Activated CD8-positive, alpha-beta T cell treated with anti-CD3 and anti-CD28 coated beads, Interleukin-2, amount 10 ng/mL, durations not matched to agents 7 days and 5 days (primary cell): ENCODE measurements around the gene SHD. TPM values are rescaled to one million over a fixed set of nuclear protein-coding genes. Genes with fewer than 3 reads are reported as not detected.

Experiments
- ATAC-seq: fragments of 150-1000 bp; cut with Tn5 transposase; one replicate; pipeline ENCODE4 v1.10.0; 2021; ENCODE audit warnings: moderate library complexity
- CTCF ChIA-PET: fragments of 350-600 bp; sonication (Branson Sonifier 250); formaldehyde crosslinking; loops from one replicate; lab custom pipeline; 2021; ENCODE audit warnings: antibody characterized with exemption; lab: Charles Lee
- POLR2A ChIA-PET: fragments of 350-600 bp; sonication (Branson Sonifier 250); formaldehyde crosslinking; loops from one replicate; lab custom pipeline; 2021; ENCODE audit warnings: antibody characterized with exemption; lab: Charles Lee
- DNase-seq: peaks from one replicate; pipeline ENCODE4 v3.0.0-alpha.2; 2020
- H3K27ac Mint-ChIP-seq: one replicate; pipeline ENCODE4 v1.8.0; 2021; ENCODE audit warnings: mild to moderate bottlenecking, mixed read lengths
- H3K27me3 Mint-ChIP-seq: one replicate; pipeline ENCODE4 v1.8.0; 2021; ENCODE audit warnings: low read depth, mixed read lengths
- H3K36me3 Mint-ChIP-seq: one replicate; pipeline ENCODE4 v1.8.0; 2021; ENCODE audit warnings: low read depth, mixed read lengths
- H3K4me1 Mint-ChIP-seq: one replicate; pipeline ENCODE4 v1.8.0; 2021; ENCODE audit warnings: low read depth, mixed read lengths
- H3K4me3 Mint-ChIP-seq: one replicate; pipeline ENCODE4 v1.8.0; 2021; ENCODE audit warnings: mild to moderate bottlenecking, mixed read lengths
- H3K9me3 Mint-ChIP-seq: one replicate; pipeline ENCODE4 v1.8.0; 2022; ENCODE audit warnings: mixed read lengths; ENCODE audit not compliant: insufficient read depth
- total RNA-seq, 2 experiments: library from RNA; stranded (reverse); gene quantifications; one replicate each; pipeline ENCODE4 v1.2.3, GENCODE V29; 2021

Gene SHD
- total RNA-seq, 2 experiments from 2014 or later = not detected

DNA sequence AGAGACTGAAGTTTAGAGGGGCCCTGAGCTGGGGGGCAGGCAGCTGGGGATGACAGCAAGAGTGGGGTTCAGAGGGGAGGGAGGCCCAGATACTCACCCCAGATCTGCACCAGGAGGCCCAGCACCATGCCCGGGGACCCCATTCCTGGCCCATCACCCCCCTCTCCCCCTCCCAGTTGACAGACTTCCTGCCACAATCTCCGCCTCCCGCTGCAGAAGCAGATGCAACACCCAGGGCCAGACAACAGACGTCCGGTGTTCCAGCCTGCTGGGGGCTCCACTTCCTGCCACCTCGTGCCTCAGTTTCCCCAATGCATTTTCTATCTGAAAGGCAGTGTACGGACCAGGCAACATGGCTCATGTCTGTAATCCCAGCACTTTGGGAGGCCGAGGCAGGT lies 23.2 kb downstream of the SHD start, which contains the start of gene TMIGD2:
TMIGD2 (minus strand) TSS at position 147 of the 398 bp plus-strand sequence; CDS start at position 143, 4 bp downstream.
- peaks cover 3% of the 10 kb centered on the region for H3K36me3 Mint-ChIP-seq
- no peaks in the 10 kb centered on the region for H3K9me3 Mint-ChIP-seq
- ChIA-PET POLR2A (interaction anchor here (0.7 to 1.7 kb wide), 3 partner anchors 40 to 70 kb away, joined by 3 to 4 read pairs (median 4); partner anchors contain the start of gene YJU2), CTCF (interaction anchor here (1.3 to 1.7 kb wide), 3 partner anchors 35 to 69 kb away, joined by 3 to 7 read pairs (median 6); partner anchors contain the start of gene MPND)
- H3K27me3 Mint-ChIP-seq = no peaks in the 10 kb centered on the region
- ATAC-seq (peak; percentile 6), DNase-seq (peak; percentile 51)
- H3K27ac Mint-ChIP-seq = peak within 1 kb of the TSS; percentile 82
- peak within 1 kb of the TSS; percentile 84 for H3K4me3 Mint-ChIP-seq
- peaks cover 53% of the 10 kb centered on the region for H3K4me1 Mint-ChIP-seq

DNA sequence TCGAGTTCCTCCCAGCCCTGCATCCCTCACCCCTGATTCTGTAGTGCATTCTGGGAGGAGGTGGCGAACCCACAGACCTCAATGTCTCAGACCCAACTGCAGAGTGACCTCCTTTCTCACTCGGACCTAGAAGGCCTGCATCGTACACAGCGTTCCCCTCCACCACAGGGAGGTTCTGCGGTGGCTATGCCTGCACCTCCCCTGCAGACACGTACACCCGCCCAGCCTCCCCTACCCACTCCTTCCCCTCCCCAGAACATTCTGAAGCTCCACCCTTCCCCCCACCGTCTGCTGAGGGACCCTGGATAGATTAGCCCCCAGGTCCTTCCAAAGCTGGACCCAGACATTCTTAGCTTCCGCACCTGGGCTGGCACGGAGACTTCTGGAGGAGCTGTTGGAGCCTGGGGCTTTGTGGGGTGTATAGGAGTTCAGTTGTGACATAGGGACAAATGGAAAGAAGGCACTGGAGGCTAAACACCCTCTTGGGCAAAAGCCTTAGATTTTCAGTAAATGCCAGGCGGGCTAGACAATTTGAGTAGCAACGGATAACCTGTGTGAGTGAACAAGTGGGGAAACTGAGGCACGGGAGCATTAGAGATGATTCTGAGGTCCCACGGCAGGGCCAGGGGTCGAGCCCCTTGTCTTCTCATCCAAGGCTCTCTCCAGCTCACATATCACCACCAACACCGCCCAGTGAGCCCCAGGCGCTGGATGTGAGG lies 24.9 kb downstream of the SHD start:
- peak; percentile 42 for DNase-seq
- peaks cover 3% of the 10 kb centered on the region for H3K36me3 Mint-ChIP-seq
- peak overlapping the region; percentile 80 for H3K27ac Mint-ChIP-seq
- H3K9me3 Mint-ChIP-seq = no peaks in the 10 kb centered on the region
- peaks cover 41% of the 10 kb centered on the region for H3K4me1 Mint-ChIP-seq
- ATAC-seq = no peak
- H3K4me3 Mint-ChIP-seq = peak overlapping the region; percentile 66
- CTCF ChIA-PET = interaction anchor here (0.9 to 1.6 kb wide), 2 partner anchors 39 to 48 kb away, joined by 3 to 4 read pairs; partner anchors contain the start of gene MPND
- H3K27me3 Mint-ChIP-seq = no peaks in the 10 kb centered on the region
- POLR2A ChIA-PET = interaction anchor here (0.5 to 1.2 kb wide), 2 partner anchors 26 to 37 kb away, joined by 3 read pairs; no protein-coding TSS in a partner anchor

DNA sequence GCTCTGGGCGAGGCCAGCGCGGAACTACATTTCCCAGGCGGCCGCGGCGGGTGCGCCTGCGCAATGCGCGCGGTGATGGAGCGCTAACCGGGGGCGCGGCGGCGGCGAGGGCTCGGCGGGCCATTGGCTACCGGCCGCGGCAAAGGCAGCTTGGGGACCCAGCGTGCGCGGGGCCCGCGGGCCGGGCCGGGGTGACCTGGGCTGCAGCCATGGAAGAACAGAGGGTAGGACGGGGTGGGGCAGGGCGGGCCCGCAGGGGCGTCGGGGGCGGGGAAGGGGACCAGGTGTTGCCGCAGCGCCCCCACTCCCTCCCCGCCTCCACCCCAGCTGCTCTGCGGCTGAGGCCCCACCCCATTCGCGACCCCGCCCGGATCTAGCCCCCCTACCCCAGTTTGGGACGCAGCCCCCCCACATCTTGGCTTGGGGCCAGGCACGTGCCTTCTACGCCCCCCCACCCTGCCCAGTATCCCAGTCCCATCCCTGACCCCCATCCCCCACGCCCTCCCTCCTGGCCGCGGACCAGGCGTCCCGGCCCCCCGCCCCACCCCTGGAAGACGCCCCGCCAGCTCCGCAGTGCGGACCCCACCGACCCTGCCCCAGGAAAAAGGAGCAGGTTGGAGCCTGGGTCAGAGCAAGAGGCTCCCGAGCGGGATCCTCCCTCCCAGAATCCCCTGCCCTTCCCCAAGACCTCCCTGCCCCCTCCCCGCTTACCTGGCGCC lies 25.6 kb downstream of the SHD start, which contains the start of gene FSD1:
FSD1 (plus strand) TSS at position 61 of the 719 bp plus-strand sequence; CDS start at position 210, 149 bp downstream.
- peak within 1 kb of the TSS; percentile 66 for H3K4me3 Mint-ChIP-seq
- H3K4me1 Mint-ChIP-seq = peaks cover 37% of the 10 kb centered on the region
- ChIA-PET POLR2A (interaction anchor here (1.2 kb wide), 1 partner anchor 27 kb away, joined by 3 read pairs; no protein-coding TSS in a partner anchor), CTCF (interaction anchor here (0.9 to 1.6 kb wide), 2 partner anchors 38 to 48 kb away, joined by 3 to 4 read pairs; partner anchors contain the start of gene MPND)
- peak; percentile 87 for ATAC-seq
- H3K9me3 Mint-ChIP-seq = no peaks in the 10 kb centered on the region
- no peaks in the 10 kb centered on the region for H3K27me3 Mint-ChIP-seq
- H3K27ac Mint-ChIP-seq = peak within 1 kb of the TSS; percentile 80
- DNase-seq = peak; percentile 86
- H3K36me3 Mint-ChIP-seq = peaks cover 5% of the 10 kb centered on the region

DNA sequence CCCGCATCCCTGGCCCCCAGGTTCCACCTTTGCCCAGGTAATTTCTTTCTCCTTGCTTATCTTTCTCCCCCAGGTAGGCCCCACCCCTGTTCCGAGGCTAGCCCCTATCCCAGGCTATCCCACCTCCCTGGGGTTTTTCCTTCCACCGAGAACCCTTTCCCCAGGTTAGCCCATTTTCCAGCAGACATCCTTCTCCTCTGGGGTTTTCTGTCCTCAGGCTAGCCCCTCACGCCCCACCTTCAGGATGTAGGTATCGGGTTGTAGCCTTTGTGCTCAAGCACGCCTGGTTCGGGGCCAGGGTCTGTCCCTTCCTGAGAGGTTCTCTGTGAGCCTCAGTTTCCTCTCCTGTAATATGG lies 26.2 kb downstream of the SHD start:
- Mint-ChIP-seq H3K4me3 (peak overlapping the region; percentile 64), H3K9me3 (no peaks in the 10 kb centered on the region), H3K27me3 (no peaks in the 10 kb centered on the region), H3K27ac (peak overlapping the region; percentile 39), H3K36me3 (peaks cover 8% of the 10 kb centered on the region), H3K4me1 (peaks cover 37% of the 10 kb centered on the region)
- ATAC-seq (no peak), DNase-seq (no peak)
- ChIA-PET POLR2A (no interaction called here), CTCF (interaction anchor here (1.6 kb wide), 1 partner anchor 47 kb away, joined by 3 read pairs; no protein-coding TSS in a partner anchor)

DNA sequence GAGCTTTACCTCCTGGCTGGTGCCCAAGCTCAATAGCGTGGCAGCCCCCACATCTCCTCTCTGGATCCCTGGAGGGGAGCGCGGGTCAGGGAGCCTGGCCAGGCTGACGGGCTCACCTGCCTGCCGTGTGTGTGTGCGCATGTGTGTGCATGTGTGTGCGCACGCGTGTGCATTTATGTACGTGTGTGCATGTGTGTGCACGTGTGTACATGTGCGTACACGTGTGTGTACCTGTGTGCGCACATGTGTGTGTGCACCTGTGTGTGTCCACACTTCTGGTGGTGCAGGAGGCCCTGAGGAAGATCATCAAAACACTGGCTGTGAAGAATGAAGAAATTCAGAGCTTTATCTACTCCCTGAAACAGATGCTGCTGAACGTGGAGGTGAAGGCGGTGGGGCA lies 26.6 kb downstream of the SHD start:
- no peak for DNase-seq
- no peaks in the 10 kb centered on the region for H3K27me3 Mint-ChIP-seq
- ChIA-PET CTCF (no interaction called here), POLR2A (interaction anchor here (0.9 kb wide), 1 partner anchor 59 kb away, joined by 4 read pairs; the partner anchor contains the start of gene YJU2)
- H3K36me3 Mint-ChIP-seq = peaks cover 12% of the 10 kb centered on the region
- H3K4me3 Mint-ChIP-seq = peak overlapping the region; percentile 64
- H3K9me3 Mint-ChIP-seq = no peaks in the 10 kb centered on the region
- H3K4me1 Mint-ChIP-seq = peaks cover 34% of the 10 kb centered on the region
- peak overlapping the region; percentile 39 for H3K27ac Mint-ChIP-seq
- ATAC-seq = no peak

DNA sequence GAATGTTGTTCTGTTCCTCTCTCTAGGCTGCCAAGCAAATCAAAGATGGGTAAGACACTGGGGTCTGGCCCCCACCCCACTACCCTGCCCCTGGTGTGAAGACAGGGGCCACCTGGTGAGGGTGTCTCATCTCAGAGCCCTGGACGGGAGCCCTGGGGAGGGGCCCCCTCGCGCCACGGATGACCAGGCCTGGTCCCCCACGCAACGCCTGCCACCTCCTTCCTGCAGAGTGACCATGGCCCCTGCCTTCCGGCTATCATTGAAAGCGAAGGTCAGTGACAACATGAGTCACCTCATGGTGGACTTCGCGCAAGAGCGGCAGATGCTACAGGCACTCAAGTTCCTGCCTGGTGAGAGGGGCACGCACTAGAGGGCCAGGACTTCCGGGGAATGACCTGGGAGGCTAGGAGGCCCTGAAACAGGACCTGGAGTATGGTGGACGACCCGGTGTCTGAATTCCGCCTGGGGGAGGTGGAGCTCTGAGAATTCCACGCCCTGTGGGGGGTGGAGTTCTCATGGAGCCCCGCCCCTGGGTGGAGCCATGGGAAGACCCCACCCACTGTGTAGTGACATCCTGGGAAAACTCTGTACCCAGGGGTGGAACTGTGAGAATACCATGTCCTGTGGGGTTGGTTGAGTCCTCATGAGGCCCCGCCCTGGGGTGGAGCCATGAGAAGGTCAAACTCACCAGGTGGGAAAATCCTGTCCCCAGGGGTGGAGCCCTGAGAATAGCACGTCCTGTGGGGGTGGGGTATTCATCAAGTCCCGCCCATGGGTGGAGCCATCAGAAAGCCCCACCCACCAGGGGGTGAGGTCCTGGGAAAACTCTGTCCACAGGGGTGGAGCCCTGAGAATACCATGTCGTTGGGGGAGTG lies 31.4 kb downstream of the SHD start:
- Mint-ChIP-seq H3K9me3 (no peaks in the 10 kb centered on the region), H3K27me3 (no peaks in the 10 kb centered on the region), H3K4me3 (no peak overlapping the region), H3K27ac (no peak overlapping the region), H3K36me3 (peaks cover 21% of the 10 kb centered on the region), H3K4me1 (peaks cover 3% of the 10 kb centered on the region)
- ChIA-PET POLR2A (interaction anchor here (0.6 kb wide), 1 partner anchor 104 kb away, joined by 3 read pairs; no protein-coding TSS in a partner anchor), CTCF (no interaction called here)
- DNase-seq = no peak
- ATAC-seq = peak; percentile 44

DNA sequence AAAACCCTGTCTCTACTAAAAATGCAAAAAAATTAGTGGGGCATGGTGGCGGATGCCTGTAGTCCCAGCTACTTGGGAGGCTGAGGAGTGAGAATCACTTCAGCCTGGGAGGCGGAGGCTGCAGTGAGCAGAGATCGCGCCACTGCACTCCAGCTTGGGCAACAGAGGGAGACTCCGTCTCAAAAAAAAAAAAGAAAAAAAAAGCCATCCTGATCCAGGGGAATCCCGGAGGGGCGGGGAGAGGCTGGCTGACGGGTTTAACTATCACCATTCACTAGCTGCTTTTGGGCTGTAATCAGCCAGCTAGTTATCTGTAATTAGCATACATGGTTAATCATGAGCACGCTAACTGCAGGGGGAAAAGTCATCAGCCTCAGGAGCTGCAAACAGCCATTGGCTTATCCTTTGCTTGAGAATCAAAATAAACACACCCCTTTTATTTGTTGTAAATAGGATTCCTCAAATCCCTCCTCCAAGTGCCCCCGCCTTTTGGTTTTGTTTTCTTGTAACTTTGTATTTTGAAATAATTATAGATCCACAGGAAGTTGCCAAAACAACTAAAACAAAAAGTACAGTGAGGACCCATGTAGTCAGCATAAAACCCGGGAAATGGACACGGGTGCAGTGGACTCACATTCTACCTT lies 34.9 kb downstream of the SHD start:
- DNase-seq = no peak
- ATAC-seq = no peak
- peaks cover 2% of the 10 kb centered on the region for H3K9me3 Mint-ChIP-seq
- no peaks in the 10 kb centered on the region for H3K4me1 Mint-ChIP-seq
- H3K36me3 Mint-ChIP-seq = peaks cover 33% of the 10 kb centered on the region
- no peaks in the 10 kb centered on the region for H3K27me3 Mint-ChIP-seq
- CTCF ChIA-PET = no interaction called here
- H3K27ac Mint-ChIP-seq = no peak overlapping the region
- H3K4me3 Mint-ChIP-seq = no peak overlapping the region
- POLR2A ChIA-PET = no interaction called here

DNA sequence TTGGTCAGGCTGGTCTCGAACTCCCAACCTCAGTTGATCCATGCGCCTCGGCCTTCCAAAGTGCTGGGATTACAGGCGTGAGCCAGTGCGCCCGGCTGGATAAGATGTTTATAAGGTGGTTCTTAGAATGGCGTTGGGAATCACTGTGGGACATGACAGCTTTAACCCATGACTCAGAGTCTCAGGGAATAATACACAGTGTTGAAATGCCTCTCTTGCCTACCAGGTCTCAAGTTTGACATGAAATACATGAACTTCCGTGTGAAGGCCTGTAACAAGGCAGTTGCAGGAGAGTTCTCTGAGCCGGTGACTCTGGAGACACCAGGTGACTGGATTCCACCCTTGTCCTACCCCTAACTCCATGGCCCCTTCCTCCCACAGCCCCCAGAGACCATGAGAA lies 37.9 kb downstream of the SHD start:
- no peak for DNase-seq
- no peaks in the 10 kb centered on the region for H3K27me3 Mint-ChIP-seq
- no peak for ATAC-seq
- no peaks in the 10 kb centered on the region for H3K4me1 Mint-ChIP-seq
- no peak overlapping the region for H3K27ac Mint-ChIP-seq
- peaks cover 33% of the 10 kb centered on the region for H3K36me3 Mint-ChIP-seq
- ChIA-PET CTCF (interaction anchor here (1.5 kb wide), 1 partner anchor 50 kb away, joined by 5 read pairs; no protein-coding TSS in a partner anchor), POLR2A (no interaction called here)
- no peak overlapping the region for H3K4me3 Mint-ChIP-seq
- H3K9me3 Mint-ChIP-seq = peaks cover 15% of the 10 kb centered on the region

DNA sequence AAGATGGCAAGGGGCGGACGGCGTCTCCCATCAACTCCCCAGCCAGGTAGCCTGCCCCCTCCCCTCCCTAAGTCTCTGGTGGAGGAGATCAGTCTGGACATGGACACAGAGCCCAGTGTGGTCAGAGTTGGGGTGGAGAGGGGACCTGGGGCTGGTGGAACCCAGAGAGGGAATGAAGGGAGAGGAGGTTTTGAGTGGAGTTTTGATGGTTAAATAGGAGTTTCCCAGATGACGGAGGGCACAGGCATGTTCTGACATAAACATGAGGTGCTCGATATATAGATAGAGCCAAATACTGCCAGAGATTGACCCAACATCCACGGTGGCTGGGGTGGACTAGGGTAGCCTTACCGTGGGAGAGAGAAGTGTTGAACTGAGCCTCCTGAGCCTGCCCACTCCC lies 39.4 kb downstream of the SHD start:
- Mint-ChIP-seq H3K4me1 (no peaks in the 10 kb centered on the region), H3K9me3 (peaks cover 15% of the 10 kb centered on the region), H3K36me3 (peaks cover 32% of the 10 kb centered on the region), H3K27me3 (no peaks in the 10 kb centered on the region), H3K27ac (no peak overlapping the region), H3K4me3 (no peak overlapping the region)
- ChIA-PET CTCF (no interaction called here), POLR2A (interaction anchor here (1.2 kb wide), 1 partner anchor 153 kb away, joined by 4 read pairs; no protein-coding TSS in a partner anchor)
- no peak for DNase-seq
- no peak for ATAC-seq

DNA sequence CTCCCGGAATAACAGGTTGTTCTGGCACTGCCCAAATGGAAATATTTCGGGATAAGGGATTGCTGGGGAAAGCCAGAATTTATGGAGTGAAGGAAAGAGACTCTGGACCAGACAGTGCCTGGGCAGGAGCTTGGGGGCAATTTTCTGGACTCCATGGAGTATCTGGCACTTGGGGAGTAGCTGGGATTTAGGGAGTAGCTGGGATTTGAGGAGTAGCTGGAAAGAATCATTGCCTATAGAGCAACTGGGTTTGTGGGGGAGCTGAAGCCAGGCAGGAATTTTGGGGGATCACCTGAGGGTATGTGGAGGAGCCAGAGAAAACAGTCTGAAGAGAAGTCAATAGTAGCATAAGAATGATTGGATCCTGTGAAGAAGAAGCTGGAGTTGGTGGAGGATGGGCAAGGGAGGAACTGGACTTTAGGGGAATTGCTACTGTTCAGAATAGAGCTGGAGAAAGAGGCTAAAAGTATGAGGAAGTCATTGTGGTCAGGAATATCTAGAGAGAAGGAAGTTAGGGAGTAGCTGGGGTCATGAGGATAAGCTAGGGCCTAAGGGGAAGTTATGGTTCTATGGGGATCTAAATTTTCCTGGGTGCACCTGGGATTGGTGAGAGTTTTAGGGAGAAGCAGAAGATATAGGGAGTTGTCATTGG lies 40.1 kb downstream of the SHD start:
- H3K4me3 Mint-ChIP-seq = no peak overlapping the region
- H3K36me3 Mint-ChIP-seq = peaks cover 32% of the 10 kb centered on the region
- DNase-seq (no peak), ATAC-seq (no peak)
- ChIA-PET POLR2A (interaction anchor here (1.2 kb wide), 1 partner anchor 152 kb away, joined by 4 read pairs; no protein-coding TSS in a partner anchor), CTCF (interaction anchor here (0.8 to 1.7 kb wide), 4 partner anchors 24 to 82 kb away, joined by 3 to 5 read pairs (median 4); partner anchors contain the start of gene MPND)
- H3K27ac Mint-ChIP-seq = no peak overlapping the region
- H3K9me3 Mint-ChIP-seq = peaks cover 15% of the 10 kb centered on the region
- H3K4me1 Mint-ChIP-seq = no peaks in the 10 kb centered on the region
- H3K27me3 Mint-ChIP-seq = no peaks in the 10 kb centered on the region
